Stimulated activated CD8-positive, alpha-beta memory T cell treated with anti-CD3 and anti-CD28 coated beads, Interleukin-2, amount 100 ng/mL, for 48 hours (primary cell): ENCODE results near the gene SP140L.
"Not testable (repeated sequence)": the region's sequence is repeated elsewhere in the genome, so short reads cannot be mapped to it uniquely, and the experiment has no call there.

ENCODE experiments used
- DNase-seq, 2 donors: peaks; one replicate each; pipeline ENCODE4 v3.0.0-alpha.2; 2020; ENCODE audit warnings: low read depth in 2 of 2

Gene SP140L

DNA sequence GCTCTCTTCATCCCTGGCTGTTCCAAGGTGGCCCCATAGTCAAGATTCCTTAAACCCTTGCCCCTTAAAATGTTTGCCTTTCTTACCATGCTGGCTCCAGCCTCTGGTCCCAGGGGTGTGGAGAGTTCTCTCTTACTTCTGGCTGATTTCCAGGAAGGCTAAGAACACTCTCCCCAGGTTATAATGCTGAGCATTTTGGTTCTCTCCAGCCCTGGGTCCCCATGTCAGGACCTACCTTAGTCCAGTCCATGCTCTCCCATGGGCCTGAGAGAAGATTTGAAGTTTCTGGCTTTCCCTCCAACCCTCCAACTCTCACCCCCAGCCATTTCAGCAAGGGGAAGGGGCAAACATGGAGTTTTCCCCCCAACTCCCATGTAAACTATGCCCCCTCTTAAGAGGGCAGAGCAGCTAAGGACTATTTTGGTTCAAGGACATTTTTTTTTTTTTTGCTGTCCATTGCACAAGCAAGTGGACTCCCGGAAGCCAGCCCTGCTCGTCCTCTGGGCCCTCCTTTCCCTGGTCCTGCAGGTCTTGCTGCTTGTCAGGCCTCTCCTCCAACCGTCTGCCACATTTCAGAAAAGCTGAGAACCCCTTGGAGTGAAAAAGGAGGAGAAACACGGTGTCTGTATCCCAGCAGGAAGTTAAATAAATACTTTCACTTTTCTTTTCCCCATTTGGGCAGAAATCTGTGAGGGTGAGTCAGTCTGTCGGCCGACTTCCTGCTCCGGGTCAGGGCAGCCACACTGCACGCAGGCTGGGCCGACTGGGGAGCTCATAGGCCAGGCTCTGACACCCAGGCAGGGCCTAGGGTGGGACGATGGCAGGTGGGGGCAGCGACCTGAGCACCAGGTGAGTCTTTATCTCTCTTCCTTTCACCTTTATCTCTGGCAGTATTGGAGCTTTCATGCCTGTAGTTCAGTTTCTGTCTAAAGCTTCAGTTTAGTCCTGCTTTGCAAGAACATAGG, at the start of gene SP140L:
Gene SP140L (plus strand): TSS at position 741 of the 965 bp plus-strand sequence. CDS start 77 bp downstream, at position 818.
- peak; percentile 68 to 72 for DNase-seq

DNA sequence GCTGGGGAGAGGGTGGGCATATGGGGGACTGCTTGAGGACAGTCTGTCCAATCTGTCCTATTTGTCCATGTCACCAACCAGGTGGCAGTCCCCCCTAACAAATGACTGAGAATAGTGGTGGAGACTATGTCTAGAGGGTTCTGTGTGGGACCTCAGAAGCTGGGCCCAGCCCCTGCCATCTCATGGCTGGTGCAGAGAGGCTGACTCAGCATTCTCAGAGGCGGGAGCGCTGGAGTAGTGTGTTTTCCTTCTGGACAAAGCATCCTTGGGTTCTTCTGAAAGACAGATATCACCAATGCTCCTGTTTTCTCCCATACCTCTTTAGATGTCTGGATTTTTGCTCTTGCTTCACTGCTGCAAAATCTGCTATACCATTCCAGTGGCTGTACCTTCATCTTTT, 44.1 kb upstream of the SP140L start:
- DNase-seq = no peak

DNA sequence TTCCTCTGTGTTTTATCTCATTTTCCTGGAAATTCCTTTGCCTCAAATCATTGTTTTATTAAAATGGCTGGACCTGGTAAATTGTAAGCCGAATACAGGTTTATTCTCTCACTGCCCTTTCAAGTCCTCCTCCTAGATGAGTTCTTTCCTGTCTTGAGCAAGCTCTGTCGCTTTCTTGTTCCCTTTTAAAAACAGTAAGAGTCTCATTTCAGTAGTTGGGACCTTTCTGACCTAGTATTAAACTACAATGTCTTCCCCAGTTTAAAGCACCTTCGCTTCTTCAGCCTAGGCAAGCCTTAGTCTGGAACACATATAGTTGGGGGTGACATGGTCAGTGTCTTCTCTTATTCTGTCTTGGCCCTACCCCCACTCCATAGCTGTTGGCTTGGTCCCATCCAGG, 40.9 kb upstream of the SP140L start:
- DNase-seq = no peak

DNA sequence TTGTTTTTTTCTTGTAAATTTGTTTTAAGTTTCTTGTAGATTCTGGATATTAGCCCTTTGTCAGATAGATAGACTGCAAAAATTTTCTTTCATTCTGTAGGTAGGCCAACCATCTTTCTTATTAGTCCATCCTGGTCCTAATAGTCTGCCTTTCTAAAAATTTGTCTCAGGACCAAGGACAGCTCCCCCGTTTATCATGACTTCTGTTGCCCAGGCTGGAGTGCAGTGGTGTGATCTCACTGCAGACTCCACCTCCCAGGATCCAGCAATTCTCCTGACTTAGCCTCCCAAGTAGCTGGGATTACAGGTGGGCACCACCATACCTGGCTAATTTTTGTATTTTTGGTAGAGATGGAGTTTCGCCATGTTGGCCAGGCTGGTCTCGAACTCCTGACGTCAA, 37.7 kb upstream of the SP140L start:
- not testable (repeated sequence) for DNase-seq

DNA sequence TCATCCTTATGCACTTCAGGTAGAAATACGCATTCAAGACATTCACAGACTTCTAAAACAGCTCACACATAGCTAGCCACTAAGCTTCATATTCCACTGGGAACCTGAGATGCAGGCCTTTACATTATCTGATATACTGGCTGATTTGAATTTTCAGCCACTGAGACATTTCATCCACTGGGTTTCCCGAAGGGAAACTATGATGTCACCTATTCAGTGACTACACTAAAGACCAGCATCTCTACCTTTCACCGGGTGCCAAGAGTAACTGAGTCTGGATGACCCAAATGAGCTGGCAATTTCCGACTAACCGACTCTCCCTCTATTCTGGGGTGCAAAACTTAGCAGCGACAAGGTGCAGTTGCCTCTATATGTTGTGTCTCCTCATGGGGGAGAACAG, 31.8 kb upstream of the SP140L start:
- DNase-seq = no peak

DNA sequence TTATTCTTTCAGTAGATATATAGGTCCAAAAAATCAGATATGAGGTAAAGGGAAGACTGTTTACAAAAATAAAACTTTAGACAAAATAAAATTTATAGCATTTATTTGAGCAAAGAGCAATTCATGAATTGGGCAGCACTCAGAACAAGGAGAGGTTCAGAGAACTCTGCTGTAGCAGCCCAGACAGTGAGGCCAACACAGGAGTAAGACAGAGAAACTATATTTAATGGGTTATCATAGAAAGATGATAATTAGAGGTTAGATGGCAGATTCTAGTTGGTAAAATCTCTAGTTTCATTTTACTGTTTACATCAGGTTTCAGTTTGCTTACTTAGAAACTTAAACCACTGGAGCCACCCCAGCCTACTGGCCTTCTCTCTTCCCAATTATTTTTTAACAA, 30.1 kb upstream of the SP140L start:
- no peak for DNase-seq

DNA sequence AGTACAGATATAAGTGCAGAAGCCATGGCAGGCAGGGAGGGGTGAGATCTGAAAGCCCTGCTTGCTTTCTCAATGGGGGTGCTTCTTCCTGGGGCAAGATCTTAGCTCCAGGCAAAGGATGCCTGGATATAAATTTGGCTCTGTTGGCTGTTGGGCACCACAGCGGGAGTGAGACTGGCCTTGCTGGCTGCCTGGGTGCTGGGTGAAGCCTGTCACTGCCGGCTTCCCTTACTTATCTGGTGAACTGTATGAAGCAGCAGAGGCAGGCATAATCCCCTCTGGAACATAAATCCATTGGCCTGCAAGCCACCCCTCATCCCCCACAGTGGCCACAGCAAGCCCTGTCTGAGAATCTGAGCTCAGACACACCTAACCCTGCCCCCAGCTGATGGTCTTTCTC, 27.4 kb upstream of the SP140L start:
- DNase-seq = no peak

DNA sequence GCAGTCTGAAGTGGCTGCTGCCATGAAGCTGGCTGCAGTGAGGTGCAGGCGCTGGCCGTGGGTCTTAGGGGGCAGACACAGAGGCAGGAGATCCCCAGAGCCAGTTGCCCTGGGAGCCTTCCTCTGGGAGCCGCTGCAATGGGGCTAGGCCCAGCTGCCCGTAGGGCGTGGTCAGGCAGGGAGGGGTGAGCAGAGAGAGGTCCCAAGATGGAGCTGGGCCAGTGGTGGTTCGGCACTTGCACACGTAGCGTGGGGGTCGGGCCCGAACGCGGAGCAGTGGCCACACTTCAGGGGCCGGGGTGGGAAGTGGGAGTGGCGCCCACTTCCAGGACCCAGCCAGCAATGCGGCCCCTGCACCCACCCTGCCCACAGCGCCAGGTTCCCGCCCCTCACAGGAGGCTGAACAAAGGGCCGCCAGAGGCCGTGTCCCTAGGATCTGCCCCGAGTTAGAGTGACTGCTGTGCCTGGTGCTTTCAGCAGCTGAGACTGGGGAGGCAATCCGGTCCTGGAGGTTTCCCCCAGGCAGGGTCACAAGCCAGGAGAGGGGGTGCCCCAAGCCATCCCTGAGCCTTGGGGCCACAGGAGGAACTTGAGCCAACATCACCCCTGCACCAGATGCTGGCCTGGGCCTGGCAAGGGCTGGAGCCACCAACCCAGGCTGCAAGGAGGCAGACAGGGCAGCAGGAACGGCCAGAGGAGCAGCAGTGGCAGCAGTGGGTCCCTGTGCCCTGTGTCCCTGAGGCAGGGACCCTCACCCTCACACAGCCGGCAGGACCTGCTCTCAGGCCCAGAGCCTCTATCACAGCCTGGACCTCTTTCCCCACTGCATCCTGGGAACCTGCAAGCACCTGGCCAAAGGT, 21.3 kb upstream of the SP140L start:
- no peak for DNase-seq

DNA sequence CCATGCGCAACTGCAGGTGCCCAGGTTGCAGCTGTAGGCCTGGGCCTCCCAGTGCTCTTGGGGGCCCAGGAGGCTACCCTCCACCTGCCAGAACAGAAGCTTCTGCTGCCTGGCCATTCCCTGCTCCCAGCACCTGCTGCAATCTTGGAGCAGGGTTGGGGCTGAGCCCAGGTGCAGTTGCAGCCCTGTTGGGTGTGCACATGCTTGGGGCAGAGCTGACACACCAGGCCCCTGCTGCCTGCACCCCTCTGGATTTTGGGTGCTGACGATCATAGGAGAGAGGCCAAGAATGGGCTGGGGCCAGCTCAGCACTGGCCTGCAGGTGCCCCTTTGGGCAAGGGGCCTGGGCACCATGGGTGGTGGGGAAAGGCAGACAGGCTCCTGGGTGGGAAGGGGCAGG, 20.5 kb upstream of the SP140L start:
- no peak for DNase-seq

DNA sequence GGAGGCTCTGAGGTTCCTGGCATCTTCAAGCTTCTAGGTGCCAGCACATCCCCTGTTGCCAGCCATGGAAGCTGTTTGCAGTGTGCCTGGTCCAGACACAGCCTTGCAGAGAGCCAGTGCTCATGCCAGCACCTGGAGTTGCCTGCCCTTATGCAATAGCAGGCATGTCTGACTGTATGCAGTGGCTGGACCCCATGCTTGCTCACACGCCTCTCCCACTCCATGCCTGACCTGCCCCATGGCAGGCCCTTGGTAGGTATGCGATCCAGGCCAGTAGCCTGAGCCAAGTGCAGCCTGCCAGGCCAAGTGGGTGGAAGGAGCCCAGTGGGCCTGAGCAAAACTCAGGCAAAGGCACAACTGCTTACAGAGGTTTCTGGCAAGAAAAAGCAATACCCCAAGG, 19.5 kb upstream of the SP140L start:
- DNase-seq = no peak

DNA sequence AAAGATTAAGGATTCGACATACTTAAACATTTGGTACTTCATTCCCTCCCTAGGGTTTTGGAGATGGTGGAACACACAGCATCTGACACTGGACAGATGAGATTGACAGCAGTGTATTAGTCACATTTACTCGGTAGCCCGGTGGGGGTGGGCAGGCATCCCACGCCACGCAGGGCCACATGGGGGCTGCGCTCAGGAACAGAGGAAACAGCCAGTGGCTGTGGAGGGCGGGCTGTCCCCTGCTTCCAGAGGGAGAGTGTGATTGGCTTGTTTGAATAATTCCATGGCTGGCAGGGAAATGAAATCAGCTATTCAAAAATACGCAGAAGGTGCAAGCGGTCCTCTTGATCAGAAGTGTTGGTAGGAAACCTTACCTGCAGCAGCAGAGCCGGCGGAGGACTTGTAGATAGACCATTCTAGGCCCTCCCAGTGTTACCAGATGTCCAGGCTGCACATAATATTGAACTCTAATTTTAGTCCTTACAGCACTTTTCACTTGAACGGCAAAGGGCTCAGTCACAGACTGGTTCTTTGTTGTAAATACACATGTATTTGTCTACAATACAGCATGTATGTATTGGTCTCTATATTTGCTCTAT, 18.5 kb upstream of the SP140L start:
- no peak for DNase-seq

DNA sequence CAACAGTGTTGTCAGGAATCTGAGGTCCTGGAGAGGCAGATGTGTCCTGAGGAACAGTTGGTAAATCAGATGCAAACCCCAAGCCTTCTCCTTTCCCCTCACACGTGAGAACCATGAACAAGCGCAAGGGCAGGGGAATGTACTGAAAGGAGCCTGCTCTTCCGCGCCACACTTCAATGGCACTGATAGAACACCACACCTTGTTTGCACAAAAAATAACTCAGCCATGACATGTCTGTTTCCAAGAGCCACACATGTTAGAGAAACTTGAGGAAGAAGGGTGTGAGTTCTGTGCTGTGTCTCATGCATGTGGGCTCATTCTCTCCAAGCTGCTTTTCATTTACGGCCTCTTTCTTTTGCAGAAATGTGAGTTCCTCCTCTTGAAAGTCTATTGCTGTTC, 16.2 kb upstream of the SP140L start:
- not testable (repeated sequence) for DNase-seq

DNA sequence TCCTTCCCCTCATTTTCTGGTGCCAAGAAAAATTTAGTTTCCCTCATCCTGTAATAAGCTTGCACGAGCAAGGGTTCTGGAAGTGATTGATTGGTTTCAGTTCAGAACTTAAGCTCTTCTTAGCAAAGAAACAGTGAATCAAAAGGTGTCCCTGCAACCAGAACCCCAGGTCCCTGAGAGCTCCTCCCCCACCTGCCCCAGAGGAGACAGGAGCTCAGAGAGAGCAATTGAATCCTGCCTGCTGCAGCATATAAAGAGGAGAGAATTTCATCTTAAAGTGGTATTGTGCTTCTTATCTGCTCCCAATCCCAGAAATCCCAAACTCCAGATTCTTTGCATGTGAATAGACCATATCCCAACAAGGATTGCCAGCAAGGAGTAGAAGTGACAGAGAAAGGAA, 15.4 kb upstream of the SP140L start:
- DNase-seq = not testable (repeated sequence)

DNA sequence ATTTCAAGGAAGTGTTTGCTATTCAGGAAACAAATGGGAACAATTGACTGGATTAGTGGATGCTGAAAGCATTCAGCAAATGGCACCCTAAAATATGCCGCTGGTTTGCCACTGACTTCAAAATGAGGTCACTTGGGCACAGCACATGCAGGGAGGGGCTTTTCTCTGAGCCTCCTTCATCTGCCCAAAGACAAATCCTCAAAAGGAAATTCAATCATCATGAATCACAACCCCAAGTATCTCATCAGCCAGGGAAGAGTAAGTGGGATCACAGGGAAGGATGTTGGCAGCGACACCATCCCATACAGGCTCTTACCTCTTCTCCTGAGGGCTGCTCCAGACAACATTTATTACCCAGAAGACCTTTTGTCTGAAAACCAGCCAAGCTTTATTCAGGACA, 14.4 kb upstream of the SP140L start:
- DNase-seq = no peak

DNA sequence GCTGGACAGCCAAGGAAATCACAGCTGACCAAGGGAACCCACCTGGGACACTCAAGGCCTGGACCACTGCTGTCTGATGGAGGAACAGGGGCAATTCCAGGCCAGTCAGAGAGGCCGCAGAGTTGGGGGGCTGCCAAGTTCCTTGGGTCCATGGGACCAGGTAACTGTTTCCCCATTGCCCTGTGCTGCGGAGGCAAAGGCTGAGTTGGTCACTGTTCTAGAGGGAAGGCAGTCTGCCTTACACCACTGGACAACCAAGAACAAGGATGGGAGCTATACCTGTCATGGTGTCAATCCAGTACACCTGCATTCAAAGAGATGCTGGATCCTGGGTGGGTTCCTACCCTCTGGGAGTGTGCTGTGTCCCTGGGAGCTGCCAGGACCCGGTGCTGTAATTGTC, 9.6 kb upstream of the SP140L start:
- DNase-seq = no peak

DNA sequence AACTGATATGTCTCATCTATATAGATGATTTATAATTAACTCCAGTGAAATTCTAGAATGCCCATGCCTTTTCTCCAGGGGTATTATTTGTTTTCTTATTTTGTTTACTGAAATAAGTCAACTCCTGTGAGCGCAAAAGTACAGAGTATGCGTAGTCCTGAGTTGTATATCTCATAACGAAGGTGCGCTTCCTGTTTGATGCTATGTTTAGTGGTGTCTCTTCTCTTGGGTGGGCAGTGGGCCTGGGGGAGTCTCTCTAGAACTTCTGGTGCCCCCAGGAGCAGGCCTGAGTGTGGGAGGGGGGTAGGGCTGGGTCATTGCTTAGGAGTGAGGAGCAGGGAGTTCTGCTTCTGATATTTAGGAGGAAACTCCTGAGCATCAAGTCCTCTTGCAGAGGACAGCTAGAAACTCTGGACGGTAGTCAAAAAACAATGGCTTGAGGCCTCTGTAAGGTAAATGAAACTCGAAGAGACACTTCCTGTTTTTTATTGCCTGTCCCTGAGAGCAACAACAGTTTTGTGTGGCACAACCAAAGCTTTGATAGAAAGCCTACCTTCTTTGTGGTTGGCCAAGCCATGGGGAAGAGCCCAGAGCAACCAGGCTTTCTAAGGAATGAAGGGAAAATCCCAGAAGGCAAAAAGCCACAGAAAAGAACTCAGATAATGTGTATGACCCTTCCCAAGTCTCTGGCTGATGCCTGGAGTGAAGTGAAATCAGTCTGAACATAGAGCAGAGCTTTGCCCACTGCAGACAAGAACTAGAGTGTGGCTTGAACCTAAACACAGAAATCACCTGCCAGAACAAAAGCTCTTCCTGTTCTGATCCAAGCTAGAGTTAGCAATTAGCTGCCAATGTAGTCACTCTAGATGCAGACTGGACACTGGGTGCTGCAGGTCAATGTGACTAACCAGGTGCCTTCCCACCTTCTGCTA, 8.5 kb upstream of the SP140L start:
- DNase-seq = no peak

DNA sequence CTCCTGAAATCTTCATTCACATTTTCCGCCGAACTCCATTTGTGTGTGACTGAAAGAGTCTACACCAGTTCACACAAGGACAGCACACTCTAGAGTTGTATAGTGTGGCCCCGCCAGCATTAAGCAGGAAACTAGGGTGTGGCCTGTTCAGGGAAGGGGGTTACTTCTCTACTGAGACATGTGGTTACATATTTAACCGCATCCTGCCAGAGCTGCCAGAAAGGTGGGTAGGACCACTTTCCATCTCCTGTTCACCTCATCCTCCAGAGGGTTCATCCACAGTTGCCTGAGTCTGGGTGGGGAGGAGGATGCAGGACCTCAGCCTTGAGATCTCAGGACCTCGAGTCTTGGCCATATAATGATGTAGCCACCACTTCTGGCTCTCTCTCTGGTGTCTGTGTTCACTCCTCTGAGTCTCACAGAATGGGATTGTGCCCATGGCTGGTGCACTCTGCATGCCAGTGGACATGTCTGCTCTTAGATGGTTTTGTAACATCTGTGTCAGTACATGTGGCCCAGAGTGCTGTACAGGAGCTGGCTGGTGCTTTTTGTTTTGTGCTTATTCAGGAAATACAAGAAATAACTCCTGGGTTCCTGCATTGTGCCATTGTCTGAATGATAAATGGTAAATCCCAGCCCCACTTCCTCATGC, 7.7 kb upstream of the SP140L start:
- peak; percentile 20 to 37 for DNase-seq

DNA sequence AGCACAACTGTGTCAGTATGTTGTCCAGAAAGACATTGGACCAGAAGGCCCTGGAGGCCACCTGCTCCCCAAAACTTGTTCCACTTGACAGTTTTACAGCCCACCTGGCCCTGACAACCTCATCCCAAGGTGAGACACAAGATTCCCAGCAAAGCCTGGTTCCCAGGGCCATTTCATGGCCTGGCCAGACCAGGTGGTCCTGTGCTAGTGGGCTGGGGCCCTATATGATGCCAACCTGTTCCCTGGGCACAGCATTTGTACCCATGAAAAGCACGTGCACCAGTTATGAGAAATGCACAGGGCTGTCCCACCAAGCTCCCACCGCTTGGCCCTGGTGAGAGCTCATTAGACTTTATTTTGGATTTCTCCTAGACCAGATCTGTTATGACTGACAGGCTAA, 6.0 kb upstream of the SP140L start:
- no peak for DNase-seq

DNA sequence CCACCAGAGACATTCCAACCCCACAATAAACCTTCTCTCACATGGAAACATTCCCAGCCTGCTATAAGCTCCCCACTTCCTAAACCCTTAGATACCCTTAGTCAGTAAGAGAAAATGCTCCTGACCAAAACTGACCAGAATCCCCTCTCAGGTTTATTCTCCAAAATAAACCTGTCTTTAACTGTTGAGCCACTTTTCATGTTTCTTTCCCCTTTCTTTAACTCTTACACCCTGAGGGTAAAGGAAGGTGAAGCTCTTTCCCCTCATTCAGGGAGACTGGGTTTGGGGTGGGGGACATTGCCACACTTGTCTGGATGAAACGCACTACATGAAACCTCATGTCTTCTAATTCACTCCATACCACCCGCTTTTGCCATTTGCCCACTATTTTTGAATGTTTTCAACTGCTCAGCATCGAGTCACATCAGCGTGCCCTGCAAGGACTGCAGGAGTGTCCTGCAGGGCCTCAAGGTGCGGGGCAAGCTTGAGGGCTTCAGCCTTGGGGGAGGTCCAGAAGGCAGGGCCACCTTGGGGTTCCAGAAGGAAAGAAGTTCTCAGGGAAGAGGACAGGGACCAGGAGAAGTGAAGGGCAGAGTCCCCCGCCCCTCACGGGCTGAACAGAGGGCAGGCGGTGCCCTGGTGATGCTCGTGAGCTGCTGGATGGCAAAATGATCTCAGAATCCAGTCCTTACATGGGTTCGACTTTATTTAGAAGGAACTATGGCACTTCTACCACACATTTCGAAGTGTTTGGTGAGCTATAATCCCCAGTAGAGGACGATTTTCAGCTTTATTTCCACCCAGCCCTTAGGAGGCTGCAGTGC, 4.2 kb upstream of the SP140L start:
- no peak for DNase-seq
